ENCODE results near the gene CFAP54.
A peak's percentile ranks its signal among the peaks of the same experiment; 100 is the strongest.

The CFAP54 gene

GRCh38 chr12:96526110-96526509, 36.7 kb downstream of the CFAP54 start:
- DNase-seq (ENCODE audit: insufficient read length, low spot score) (no peak), FAIRE-seq (peak; percentile 16)
- TF ChIP-seq POLR2AphosphoS5 (IDR thresholded peaks at IDR 0.05; ENCODE audit: low read depth, low read length) (no peak), POLR2A (IDR thresholded peaks at IDR 0.05; ENCODE audit: low read depth, low read length) (no peak), PAX5 (IDR thresholded peaks at IDR 0.05; ENCODE audit: insufficient read depth, low read length, severe bottlenecking) (no peak), TAF1 (IDR thresholded peaks at IDR 0.05; ENCODE audit: low read depth, low read length) (no peak), SPI1 (IDR thresholded peaks at IDR 0.05; ENCODE audit: low read depth, low read length) (no peak), POU2F2 (IDR thresholded peaks at IDR 0.05; ENCODE audit: low read depth, low read length) (no peak)

DNA sequence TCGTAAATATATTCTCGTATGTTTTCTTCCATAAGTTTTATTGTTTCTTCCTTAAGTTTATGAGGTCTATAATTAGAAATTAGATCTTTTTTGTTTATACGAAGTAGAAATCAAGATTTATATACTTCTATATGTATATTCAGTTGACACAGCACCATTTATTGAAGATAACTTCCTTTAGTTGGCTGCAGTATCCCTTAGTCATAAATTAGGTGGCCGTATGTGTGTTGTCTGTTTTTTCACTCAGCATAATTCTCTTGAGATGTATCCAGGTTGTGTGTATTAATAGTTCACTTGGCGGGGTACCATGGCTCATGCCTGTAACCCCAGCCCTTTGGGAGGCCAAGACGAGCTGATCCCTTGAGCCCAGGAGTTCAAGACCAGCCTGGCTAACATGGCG, 40.5 kb downstream of the CFAP54 start:
- FAIRE-seq (no peak), DNase-seq (ENCODE audit: insufficient read length, low spot score) (no peak)
- TF ChIP-seq POLR2A (IDR thresholded peaks at IDR 0.05; ENCODE audit: low read depth, low read length) (no peak), POU2F2 (IDR thresholded peaks at IDR 0.05; ENCODE audit: low read depth, low read length) (no peak), PAX5 (IDR thresholded peaks at IDR 0.05; ENCODE audit: insufficient read depth, low read length, severe bottlenecking) (no peak), SPI1 (IDR thresholded peaks at IDR 0.05; ENCODE audit: low read depth, low read length) (no peak), POLR2AphosphoS5 (IDR thresholded peaks at IDR 0.05; ENCODE audit: low read depth, low read length) (no peak), TAF1 (IDR thresholded peaks at IDR 0.05; ENCODE audit: low read depth, low read length) (no peak)

GRCh38 chr12:96534339-96534738, 45.0 kb downstream of the CFAP54 start:
- no peak for DNase-seq (ENCODE audit: insufficient read length, low spot score)
- FAIRE-seq = no peak
- TF ChIP-seq POLR2AphosphoS5 (IDR thresholded peaks at IDR 0.05; ENCODE audit: low read depth, low read length) = no peak
- TF ChIP-seq POLR2A (IDR thresholded peaks at IDR 0.05; ENCODE audit: low read depth, low read length) = no peak
- TF ChIP-seq PAX5 (IDR thresholded peaks at IDR 0.05; ENCODE audit: insufficient read depth, low read length, severe bottlenecking) = no peak
- TF ChIP-seq TAF1 (IDR thresholded peaks at IDR 0.05; ENCODE audit: low read depth, low read length) = no peak
- TF ChIP-seq POU2F2 (IDR thresholded peaks at IDR 0.05; ENCODE audit: low read depth, low read length) = no peak
- TF ChIP-seq SPI1 (IDR thresholded peaks at IDR 0.05; ENCODE audit: low read depth, low read length) = no peak

- DNase-seq (ENCODE audit: insufficient read length, low spot score) (no peak), FAIRE-seq (peak; percentile 38)
- TF ChIP-seq POLR2AphosphoS5 (IDR thresholded peaks at IDR 0.05; ENCODE audit: low read depth, low read length) (no peak), POU2F2 (IDR thresholded peaks at IDR 0.05; ENCODE audit: low read depth, low read length) (no peak), SPI1 (IDR thresholded peaks at IDR 0.05; ENCODE audit: low read depth, low read length) (no peak), POLR2A (IDR thresholded peaks at IDR 0.05; ENCODE audit: low read depth, low read length) (no peak), PAX5 (IDR thresholded peaks at IDR 0.05; ENCODE audit: insufficient read depth, low read length, severe bottlenecking) (no peak)
These were observed 59.0 kb downstream of the CFAP54 start for GRCh38 chr12:96548384-96548783.

GRCh38 chr12:96549341-96549740, 60.0 kb downstream of the CFAP54 start:
- no peak for DNase-seq (ENCODE audit: insufficient read length, low spot score)
- TF ChIP-seq POU2F2 (IDR thresholded peaks at IDR 0.05; ENCODE audit: low read depth, low read length) = no peak
- no peak for TF ChIP-seq SPI1 (IDR thresholded peaks at IDR 0.05; ENCODE audit: low read depth, low read length)
- no peak for TF ChIP-seq PAX5 (IDR thresholded peaks at IDR 0.05; ENCODE audit: insufficient read depth, low read length, severe bottlenecking)
- TF ChIP-seq POLR2AphosphoS5 (IDR thresholded peaks at IDR 0.05; ENCODE audit: low read depth, low read length) = no peak
- TF ChIP-seq POLR2A (IDR thresholded peaks at IDR 0.05; ENCODE audit: low read depth, low read length) = no peak
- TF ChIP-seq TAF1 (IDR thresholded peaks at IDR 0.05; ENCODE audit: low read depth, low read length) = no peak
- FAIRE-seq = peak; percentile 23

GRCh38 chr12:96570579-96570978, 81.2 kb downstream of the CFAP54 start:
- DNase-seq (ENCODE audit: insufficient read length, low spot score) (no peak), FAIRE-seq (peak; percentile 20)
- TF ChIP-seq POLR2AphosphoS5 (IDR thresholded peaks at IDR 0.05; ENCODE audit: low read depth, low read length) (no peak), POLR2A (IDR thresholded peaks at IDR 0.05; ENCODE audit: low read depth, low read length) (no peak), POU2F2 (IDR thresholded peaks at IDR 0.05; ENCODE audit: low read depth, low read length) (no peak), SPI1 (IDR thresholded peaks at IDR 0.05; ENCODE audit: low read depth, low read length) (no peak), TAF1 (IDR thresholded peaks at IDR 0.05; ENCODE audit: low read depth, low read length) (no peak), PAX5 (IDR thresholded peaks at IDR 0.05; ENCODE audit: insufficient read depth, low read length, severe bottlenecking) (no peak)

- peak; percentile 81 for FAIRE-seq
- no peak for TF ChIP-seq POLR2AphosphoS5 (IDR thresholded peaks at IDR 0.05; ENCODE audit: low read depth, low read length)
- no peak for TF ChIP-seq POU2F2 (IDR thresholded peaks at IDR 0.05; ENCODE audit: low read depth, low read length)
- TF ChIP-seq TAF1 (IDR thresholded peaks at IDR 0.05; ENCODE audit: low read depth, low read length) = no peak
- TF ChIP-seq POLR2A (IDR thresholded peaks at IDR 0.05; ENCODE audit: low read depth, low read length) = peak; percentile 39; the same call in 1 of the 2 replicates
- TF ChIP-seq SPI1 (IDR thresholded peaks at IDR 0.05; ENCODE audit: low read depth, low read length) = no peak
These were observed 81.9 kb downstream of the CFAP54 start for GRCh38 chr12:96571101-96571862.

DNA sequence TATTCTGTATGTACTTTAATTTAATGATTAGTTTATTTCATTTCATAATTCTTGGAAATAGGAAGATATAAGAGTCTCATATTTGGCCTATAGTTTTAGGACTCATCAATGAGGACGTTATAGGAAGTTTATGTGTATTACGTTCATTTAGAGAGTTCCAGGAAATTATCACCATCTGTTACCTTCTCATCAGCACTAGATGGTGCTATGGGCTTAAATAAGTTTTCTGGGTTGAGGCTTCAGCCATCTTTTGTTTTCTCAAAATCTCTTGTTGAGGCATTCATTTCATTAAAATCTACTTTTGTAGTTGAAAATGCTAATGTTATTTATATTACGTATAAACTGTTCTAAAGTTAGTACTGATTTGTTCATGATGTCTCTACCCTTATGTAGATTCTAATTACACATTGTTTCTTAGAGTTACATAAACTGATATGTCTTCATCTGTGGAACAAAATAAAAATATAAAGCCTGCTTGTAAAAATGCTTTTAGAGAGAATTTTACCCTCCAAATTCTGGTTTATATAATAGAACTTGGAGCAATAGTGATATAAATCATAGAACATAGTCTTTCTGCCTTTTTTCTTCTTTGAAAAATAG, 89.2 kb downstream of the CFAP54 start:
- FAIRE-seq (peak; percentile 66), DNase-seq (ENCODE audit: insufficient read length, low spot score) (no peak)
- TF ChIP-seq POU2F2 (IDR thresholded peaks at IDR 0.05; ENCODE audit: low read depth, low read length) (no peak), PAX5 (IDR thresholded peaks at IDR 0.05; ENCODE audit: insufficient read depth, low read length, severe bottlenecking) (no peak), POLR2AphosphoS5 (IDR thresholded peaks at IDR 0.05; ENCODE audit: low read depth, low read length) (no peak), TAF1 (IDR thresholded peaks at IDR 0.05; ENCODE audit: low read depth, low read length) (no peak), SPI1 (IDR thresholded peaks at IDR 0.05; ENCODE audit: low read depth, low read length) (no peak), POLR2A (IDR thresholded peaks at IDR 0.05; ENCODE audit: low read depth, low read length) (no peak)

More at GRCh38 chr12:96571101-96571862, 81.9 kb downstream of the CFAP54 start:
- DNase-seq (ENCODE audit: insufficient read length, low spot score) = no peak

GRCh38 chr12:96585977-96586376, 96.6 kb downstream of the CFAP54 start:
- FAIRE-seq = peak; percentile 13
- DNase-seq (ENCODE audit: insufficient read length, low spot score) = no peak
- no peak for TF ChIP-seq POLR2A (IDR thresholded peaks at IDR 0.05; ENCODE audit: low read depth, low read length)
- TF ChIP-seq POLR2AphosphoS5 (IDR thresholded peaks at IDR 0.05; ENCODE audit: low read depth, low read length) = no peak
- no peak for TF ChIP-seq POU2F2 (IDR thresholded peaks at IDR 0.05; ENCODE audit: low read depth, low read length)
- TF ChIP-seq TAF1 (IDR thresholded peaks at IDR 0.05; ENCODE audit: low read depth, low read length) = no peak
- TF ChIP-seq SPI1 (IDR thresholded peaks at IDR 0.05; ENCODE audit: low read depth, low read length) = no peak
- TF ChIP-seq PAX5 (IDR thresholded peaks at IDR 0.05; ENCODE audit: insufficient read depth, low read length, severe bottlenecking) = no peak

All from GM12891 (cell line).